Stimulated activated naive CD8-positive, alpha-beta T cell treated with anti-CD3 and anti-CD28 coated beads, Interleukin-15, Interleukin-2, amounts not matched to agents 100 ng/mL and 50 ng/mL, for 24 hours (primary cell): ENCODE data around the gene NDST1.

Experiments
- H3K27ac Mint-ChIP-seq: one replicate; pipeline ENCODE4 v1.8.0; 2021; ENCODE audit warnings: mild to moderate bottlenecking, mixed read lengths
- H3K27me3 Mint-ChIP-seq: one replicate; pipeline ENCODE4 v1.8.0; 2021; ENCODE audit warnings: mixed read lengths
- H3K36me3 Mint-ChIP-seq: one replicate; pipeline ENCODE4 v1.8.0; 2021; ENCODE audit warnings: low read depth, mixed read lengths
- H3K4me1 Mint-ChIP-seq: one replicate; pipeline ENCODE4 v1.8.0; 2021; ENCODE audit warnings: low read depth, mixed read lengths
- H3K4me3 Mint-ChIP-seq: one replicate; pipeline ENCODE4 v1.8.0; 2021; ENCODE audit warnings: mild to moderate bottlenecking, mixed read lengths
- H3K9me3 Mint-ChIP-seq: one replicate; pipeline ENCODE4 v1.8.0; 2021; ENCODE audit warnings: mixed read lengths

Gene NDST1

GRCh38 chr5:150534811-150535210, 26.9 kb downstream of the NDST1 start:
- no peaks in the 10 kb centered on the region for H3K27me3 Mint-ChIP-seq
- H3K36me3 Mint-ChIP-seq, result peaks cover 7% of the 10 kb centered on the region
- H3K4me1 Mint-ChIP-seq, result no peaks in the 10 kb centered on the region
- H3K9me3 Mint-ChIP-seq, result no peaks in the 10 kb centered on the region
- H3K4me3 Mint-ChIP-seq, result no peak overlapping the region
- no peak overlapping the region for H3K27ac Mint-ChIP-seq

- Mint-ChIP-seq H3K4me3 (no peak overlapping the region), H3K4me1 (no peaks in the 10 kb centered on the region), H3K27me3 (no peaks in the 10 kb centered on the region), H3K36me3 (peaks cover 7% of the 10 kb centered on the region), H3K27ac (no peak overlapping the region), H3K9me3 (no peaks in the 10 kb centered on the region)
These were observed 27.7 kb downstream of the NDST1 start for GRCh38 chr5:150535611-150536010.

GRCh38 chr5:150538007-150538917, 30.3 kb downstream of the NDST1 start:
- Mint-ChIP-seq H3K4me1 (no peaks in the 10 kb centered on the region), H3K27ac (no peak overlapping the region), H3K27me3 (no peaks in the 10 kb centered on the region), H3K4me3 (no peak overlapping the region), H3K36me3 (peaks cover 7% of the 10 kb centered on the region), H3K9me3 (no peaks in the 10 kb centered on the region)

GRCh38 chr5:150539206-150539605, 31.3 kb downstream of the NDST1 start:
- no peak overlapping the region for H3K27ac Mint-ChIP-seq
- no peaks in the 10 kb centered on the region for H3K9me3 Mint-ChIP-seq
- peaks cover 7% of the 10 kb centered on the region for H3K36me3 Mint-ChIP-seq
- H3K27me3 Mint-ChIP-seq, result no peaks in the 10 kb centered on the region
- H3K4me1 Mint-ChIP-seq, result no peaks in the 10 kb centered on the region
- no peak overlapping the region for H3K4me3 Mint-ChIP-seq

GRCh38 chr5:150540042-150540441, 32.1 kb downstream of the NDST1 start:
- Mint-ChIP-seq H3K27ac (no peak overlapping the region), H3K9me3 (no peaks in the 10 kb centered on the region), H3K4me1 (no peaks in the 10 kb centered on the region)

GRCh38 chr5:150540615-150541396, 32.9 kb downstream of the NDST1 start:
- no peak overlapping the region for H3K4me3 Mint-ChIP-seq
- no peaks in the 10 kb centered on the region for H3K27me3 Mint-ChIP-seq

More at GRCh38 chr5:150540042-150540441, 32.1 kb downstream of the NDST1 start:
- Mint-ChIP-seq H3K4me3 (no peak overlapping the region), H3K27me3 (no peaks in the 10 kb centered on the region), H3K36me3 (peaks cover 7% of the 10 kb centered on the region)

GRCh38 chr5:150541397-150541675, 33.4 kb downstream of the NDST1 start:
- H3K27ac Mint-ChIP-seq, result no peak overlapping the region
- H3K27me3 Mint-ChIP-seq, result no peaks in the 10 kb centered on the region
- H3K36me3 Mint-ChIP-seq, result peaks cover 7% of the 10 kb centered on the region
- no peaks in the 10 kb centered on the region for H3K4me1 Mint-ChIP-seq
- no peak overlapping the region for H3K4me3 Mint-ChIP-seq
- no peaks in the 10 kb centered on the region for H3K9me3 Mint-ChIP-seq

More at GRCh38 chr5:150540615-150541396, 32.9 kb downstream of the NDST1 start:
- Mint-ChIP-seq H3K36me3 (peaks cover 7% of the 10 kb centered on the region), H3K9me3 (no peaks in the 10 kb centered on the region), H3K27ac (no peak overlapping the region), H3K4me1 (no peaks in the 10 kb centered on the region)

- Mint-ChIP-seq H3K4me3 (no peak overlapping the region), H3K4me1 (no peaks in the 10 kb centered on the region), H3K27me3 (no peaks in the 10 kb centered on the region), H3K27ac (no peak overlapping the region), H3K9me3 (no peaks in the 10 kb centered on the region), H3K36me3 (peaks cover 7% of the 10 kb centered on the region)
These were observed 34.0 kb downstream of the NDST1 start for GRCh38 chr5:150541895-150542294.

- no peak overlapping the region for H3K27ac Mint-ChIP-seq
- no peaks in the 10 kb centered on the region for H3K36me3 Mint-ChIP-seq
- no peaks in the 10 kb centered on the region for H3K4me1 Mint-ChIP-seq
- H3K27me3 Mint-ChIP-seq, result no peaks in the 10 kb centered on the region
- H3K9me3 Mint-ChIP-seq, result no peaks in the 10 kb centered on the region
- no peak overlapping the region for H3K4me3 Mint-ChIP-seq
These were observed 35.1 kb downstream of the NDST1 start for GRCh38 chr5:150542933-150543445.

GRCh38 chr5:150544611-150545219, 36.8 kb downstream of the NDST1 start:
- Mint-ChIP-seq H3K4me1 (no peaks in the 10 kb centered on the region), H3K27ac (no peak overlapping the region)

GRCh38 chr5:150545246-150545645, 37.3 kb downstream of the NDST1 start:
- Mint-ChIP-seq H3K4me1 (no peaks in the 10 kb centered on the region), H3K27ac (no peak overlapping the region), H3K4me3 (no peak overlapping the region), H3K36me3 (no peaks in the 10 kb centered on the region), H3K27me3 (no peaks in the 10 kb centered on the region), H3K9me3 (no peaks in the 10 kb centered on the region)

More at GRCh38 chr5:150544611-150545219, 36.8 kb downstream of the NDST1 start:
- Mint-ChIP-seq H3K9me3 (no peaks in the 10 kb centered on the region), H3K4me3 (no peak overlapping the region), H3K36me3 (no peaks in the 10 kb centered on the region), H3K27me3 (no peaks in the 10 kb centered on the region)

GRCh38 chr5:150548123-150548522, 40.2 kb downstream of the NDST1 start:
- no peaks in the 10 kb centered on the region for H3K4me1 Mint-ChIP-seq
- H3K36me3 Mint-ChIP-seq, result no peaks in the 10 kb centered on the region
- H3K27ac Mint-ChIP-seq, result no peak overlapping the region
- H3K9me3 Mint-ChIP-seq, result no peaks in the 10 kb centered on the region
- no peak overlapping the region for H3K4me3 Mint-ChIP-seq
- H3K27me3 Mint-ChIP-seq, result no peaks in the 10 kb centered on the region

- Mint-ChIP-seq H3K4me3 (no peak overlapping the region), H3K27ac (no peak overlapping the region), H3K9me3 (no peaks in the 10 kb centered on the region), H3K27me3 (no peaks in the 10 kb centered on the region), H3K4me1 (no peaks in the 10 kb centered on the region), H3K36me3 (no peaks in the 10 kb centered on the region)
These were observed 41.8 kb downstream of the NDST1 start for GRCh38 chr5:150549735-150550134.

- Mint-ChIP-seq H3K4me3 (no peak overlapping the region), H3K9me3 (no peaks in the 10 kb centered on the region), H3K4me1 (no peaks in the 10 kb centered on the region), H3K27me3 (no peaks in the 10 kb centered on the region), H3K36me3 (no peaks in the 10 kb centered on the region), H3K27ac (no peak overlapping the region)
These were observed 42.4 kb downstream of the NDST1 start for GRCh38 chr5:150550286-150550685.

GRCh38 chr5:150551066-150551465, 43.1 kb downstream of the NDST1 start:
- Mint-ChIP-seq H3K4me3 (no peak overlapping the region), H3K36me3 (no peaks in the 10 kb centered on the region), H3K9me3 (no peaks in the 10 kb centered on the region), H3K27ac (no peak overlapping the region), H3K4me1 (no peaks in the 10 kb centered on the region), H3K27me3 (no peaks in the 10 kb centered on the region)
